Renal cortex interstitium (tissue), 11 donors: ENCODE measurements around the gene SYVN1. TPM values are rescaled to one million over a fixed set of nuclear protein-coding genes. Genes with fewer than 3 reads are reported as not detected.
"Not testable (repeated sequence)": the region's sequence is repeated elsewhere in the genome, so short reads cannot be mapped to it uniquely, and the experiment has no call there.

ENCODE experiments used
- DNase-seq, 11 donors: peaks; one replicate each; pipeline ENCODE4 v3.0.0-alpha.2; 2013; ENCODE audit warnings: low read depth in 9 of 11, low spot score in 4 of 11; ENCODE audit errors: extremely low read depth in 1 of 11
- polyA plus RNA-seq, 3 donors: library from polyadenylated mRNA; unstranded; fragments of 120-200 nt; gene quantifications; one replicate each; pipeline ENCODE4 v1.2.1, GENCODE V29; 2013; ENCODE audit not compliant: insufficient read length in 3 of 3

SYVN1 gene
- polyA plus RNA-seq, 3 donors: 47.9 to 53.6 (median 52.1) TPM

DNA sequence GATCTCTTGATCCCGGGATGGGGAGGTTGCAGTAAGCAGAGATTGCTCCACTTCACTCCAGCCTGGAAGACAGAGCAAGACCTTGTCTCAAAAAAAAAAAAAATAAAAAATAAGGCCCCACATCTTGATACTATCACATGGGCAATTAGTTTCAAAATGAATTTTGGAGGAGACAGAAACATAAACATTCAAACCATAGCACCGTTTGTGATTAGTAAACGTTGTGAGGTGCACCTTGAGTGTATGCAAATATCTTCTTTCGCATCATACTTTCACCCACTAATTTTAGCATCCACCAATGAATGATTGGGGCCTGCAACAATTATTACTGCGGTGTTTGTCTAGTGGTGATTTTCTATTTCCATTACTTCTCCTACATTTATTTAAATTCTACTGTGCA lies 24.7 kb upstream of the SYVN1 start:
- no peak for DNase-seq

DNA sequence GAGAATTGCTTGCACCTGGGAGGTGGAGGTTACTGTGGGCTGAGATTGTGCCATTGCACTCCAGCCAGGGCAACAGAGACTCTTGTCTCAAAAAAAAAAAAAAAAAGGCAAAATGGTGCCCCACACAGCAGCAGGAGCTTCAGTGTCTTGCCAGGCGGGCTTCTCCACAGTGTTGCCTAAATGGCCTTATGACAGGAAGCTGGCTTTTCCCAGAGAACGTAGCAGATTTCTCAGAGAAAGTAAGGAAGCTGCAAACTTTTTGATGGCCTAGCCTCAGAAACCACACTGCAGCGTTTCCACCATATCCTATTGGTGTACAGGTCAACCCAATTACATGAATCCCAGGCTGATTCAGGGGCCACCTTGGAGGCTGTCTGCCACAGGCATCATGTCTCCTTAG lies 23.0 kb upstream of the SYVN1 start:
- no peak for DNase-seq

DNA sequence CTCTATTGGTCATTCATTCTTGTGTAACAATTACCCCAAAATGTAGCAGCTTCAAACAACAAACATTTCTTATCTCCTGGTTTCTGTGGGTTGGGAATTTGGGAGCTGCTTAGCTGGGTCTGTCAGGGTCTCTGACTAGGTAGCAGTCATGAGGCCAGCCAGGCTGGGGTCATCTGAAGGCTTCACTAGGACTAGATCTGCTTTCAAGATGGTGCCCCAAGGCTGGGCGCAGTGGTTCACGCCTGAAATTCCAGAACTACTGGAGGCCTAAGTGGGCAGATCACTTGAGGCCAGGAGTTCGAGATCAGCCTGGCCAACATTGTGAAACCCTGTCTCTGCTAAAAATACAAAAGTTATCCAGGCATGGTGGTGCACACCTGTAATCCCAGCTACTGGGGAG lies 22.6 kb upstream of the SYVN1 start:
- no peak for DNase-seq

DNA sequence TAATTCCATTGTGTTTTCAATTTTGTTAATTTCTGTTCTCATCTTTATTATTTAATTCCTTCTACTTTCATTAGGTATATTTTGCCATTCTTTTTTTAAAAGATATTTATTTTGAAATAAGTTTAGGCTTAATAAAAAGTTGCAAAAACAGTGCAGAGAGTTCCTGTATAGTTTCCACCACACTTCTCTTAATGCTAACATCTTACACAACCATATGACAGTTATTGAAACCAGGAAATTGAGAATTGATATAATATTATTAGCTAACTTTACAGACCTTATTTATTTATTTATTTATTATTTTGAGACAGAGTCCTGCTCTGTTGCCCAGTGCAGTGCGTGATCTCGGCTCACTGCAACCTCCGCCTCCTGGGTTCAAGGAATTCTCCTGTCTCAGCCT lies 21.9 kb upstream of the SYVN1 start:
- DNase-seq: no peak

DNA sequence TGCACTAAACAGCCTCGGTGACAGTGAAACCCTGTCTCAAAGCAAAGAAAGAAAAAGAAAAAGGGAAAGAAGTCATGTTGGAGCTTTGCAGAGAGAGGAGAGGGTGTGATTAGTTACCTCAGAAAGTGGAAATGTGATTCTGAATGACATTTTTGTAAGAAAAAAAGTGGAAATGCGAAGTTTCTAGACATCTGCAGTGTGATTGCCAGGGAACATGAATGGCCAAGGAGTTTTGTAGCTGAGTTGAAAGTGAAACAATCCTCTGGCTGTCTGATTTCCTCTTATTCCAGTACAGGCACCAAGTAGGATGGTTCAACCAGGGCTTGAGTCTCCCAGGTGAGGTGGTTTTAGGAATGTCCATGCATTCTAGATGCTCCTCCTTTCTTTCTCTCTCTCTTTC lies 17.8 kb upstream of the SYVN1 start:
- DNase-seq: no peak

DNA sequence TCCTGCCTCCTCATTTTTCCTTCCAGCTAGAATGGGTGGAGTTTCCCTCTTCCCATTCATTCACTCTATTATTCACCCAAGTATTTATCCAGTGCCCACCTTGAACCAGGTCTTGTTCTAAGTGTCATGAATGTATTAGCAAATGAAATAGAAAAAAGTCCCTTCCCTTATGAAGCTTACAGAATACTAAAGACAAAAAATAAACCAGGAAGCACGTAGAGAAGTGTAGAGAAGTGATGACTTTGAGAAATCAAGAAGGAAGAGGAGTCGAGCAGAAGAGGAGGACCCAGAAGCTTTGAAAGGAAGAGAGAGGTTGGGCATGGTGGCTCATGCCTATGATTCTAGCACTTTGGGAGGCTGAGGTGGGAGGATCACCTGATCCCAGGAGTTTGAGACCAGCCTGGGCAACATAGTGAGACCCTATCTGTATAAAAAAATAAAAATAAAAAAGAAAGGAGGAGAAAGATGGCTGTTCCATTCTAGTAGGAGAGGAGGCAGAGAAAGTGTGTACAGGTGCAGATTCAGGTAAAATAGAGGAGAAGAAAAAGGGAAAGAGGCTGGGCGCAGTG lies 17.1 kb upstream of the SYVN1 start:
- DNase-seq: no peak

DNA sequence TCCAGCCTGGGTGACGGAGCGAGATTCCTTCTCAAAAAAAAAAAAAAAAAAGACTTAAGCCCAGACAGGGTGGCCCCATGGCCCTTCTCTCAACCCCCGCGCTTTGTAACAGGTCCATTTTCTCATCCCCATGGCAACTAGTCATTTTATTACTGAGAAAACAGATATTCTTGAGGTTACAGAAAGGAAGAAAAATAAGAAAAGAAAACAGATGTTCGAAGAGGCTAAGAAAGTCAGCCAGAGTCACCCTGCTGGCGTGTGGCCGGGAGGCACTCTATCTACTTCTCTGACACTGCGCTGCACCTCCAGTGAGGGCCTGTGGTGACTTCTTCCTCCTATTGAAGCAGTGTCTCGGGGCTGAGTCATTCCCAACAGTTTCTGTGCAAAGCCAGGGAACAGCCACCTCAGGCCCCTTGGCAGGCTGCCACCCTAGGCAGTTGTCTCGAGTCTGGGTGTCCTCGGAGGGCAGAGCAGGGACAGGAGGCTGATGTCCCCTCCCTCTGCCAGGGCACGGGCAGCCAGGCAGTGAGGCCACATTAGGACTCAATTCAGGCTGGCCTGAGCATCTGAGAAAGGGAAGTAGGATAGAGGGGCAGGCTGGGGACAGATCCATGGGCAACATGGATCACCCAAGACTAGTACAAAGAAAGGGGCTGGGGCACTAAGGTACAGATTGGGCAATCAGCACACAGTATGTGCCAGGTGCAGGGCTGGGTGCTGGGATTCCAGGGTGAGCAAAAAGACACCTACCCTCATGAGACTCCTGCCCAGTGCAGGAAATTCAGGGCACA lies 16.4 kb upstream of the SYVN1 start:
- DNase-seq: peak in 2 of 11 donors; percentile 35 to 52

DNA sequence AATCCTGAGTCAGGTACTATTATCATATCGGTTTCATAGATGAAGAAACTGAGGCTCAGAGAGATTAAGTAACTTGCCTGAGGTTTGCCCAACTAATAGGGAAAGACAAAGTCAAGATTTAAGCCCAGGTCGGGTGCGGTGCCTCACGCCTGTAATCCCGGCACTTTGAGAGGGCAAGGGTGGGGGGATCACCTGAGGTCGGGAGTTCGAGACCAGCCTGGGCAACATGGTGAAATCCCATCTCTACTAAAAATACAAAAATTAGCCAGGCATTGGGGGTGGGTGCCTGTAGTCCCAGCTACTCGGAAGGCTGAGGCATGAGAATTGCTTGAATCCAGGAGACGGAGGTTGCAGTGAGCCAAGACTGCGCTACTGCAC lies 15.8 kb upstream of the SYVN1 start:
- DNase-seq: not testable (repeated sequence)

DNA sequence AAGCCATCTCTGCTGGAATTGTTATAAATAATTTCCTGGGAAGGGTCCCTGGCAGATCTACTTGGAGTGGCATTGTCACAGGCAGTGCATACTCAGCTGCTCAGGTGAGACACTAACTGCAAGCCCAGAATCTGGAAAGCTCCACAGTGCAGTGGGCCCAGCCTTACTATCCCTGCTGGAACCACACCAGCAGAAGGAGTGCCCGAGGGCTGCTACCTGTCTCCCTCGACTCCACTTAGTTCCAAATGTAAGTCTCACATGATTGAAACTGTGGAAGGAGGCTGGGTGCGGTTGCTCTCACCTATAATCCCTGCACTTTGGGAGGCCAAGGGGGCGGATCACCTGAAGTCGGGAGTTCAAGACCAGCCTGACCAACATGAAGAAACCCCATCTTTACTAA lies 14.3 kb upstream of the SYVN1 start:
- DNase-seq: no peak

DNA sequence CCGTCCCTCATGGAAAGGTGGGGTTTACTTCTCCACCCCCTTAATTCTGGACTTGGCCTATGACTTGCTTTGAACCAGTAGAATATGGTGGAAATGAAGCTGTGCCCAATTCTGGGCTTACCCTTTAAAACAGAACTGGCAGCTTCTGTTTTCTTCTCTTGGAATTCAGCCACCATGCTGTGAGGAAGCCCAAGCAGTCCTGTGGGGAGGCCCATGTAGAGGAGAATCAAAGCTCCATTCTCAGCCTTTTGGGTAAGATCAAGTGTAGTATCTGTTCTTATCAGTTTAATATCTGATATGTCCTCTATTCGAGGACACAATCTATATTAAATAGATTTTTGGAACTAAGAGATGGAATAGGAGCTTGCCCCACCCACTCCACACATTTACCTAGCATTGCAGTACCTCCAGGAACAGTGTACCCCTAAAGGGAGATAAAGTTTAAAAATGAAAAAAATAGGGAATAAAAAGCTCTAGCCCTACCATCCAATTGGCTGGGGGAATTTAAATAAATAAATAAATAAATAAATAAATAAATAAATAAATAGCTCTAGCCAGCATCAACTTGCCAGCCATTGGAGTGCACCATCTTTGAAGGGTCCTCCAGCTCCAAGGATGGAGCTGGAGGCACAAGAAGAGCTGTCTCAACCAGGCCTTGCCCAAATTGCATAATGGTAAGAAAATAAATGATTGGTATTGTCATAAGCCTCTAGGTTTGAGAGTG lies 13.2 kb upstream of the SYVN1 start:
- no peak for DNase-seq

DNA sequence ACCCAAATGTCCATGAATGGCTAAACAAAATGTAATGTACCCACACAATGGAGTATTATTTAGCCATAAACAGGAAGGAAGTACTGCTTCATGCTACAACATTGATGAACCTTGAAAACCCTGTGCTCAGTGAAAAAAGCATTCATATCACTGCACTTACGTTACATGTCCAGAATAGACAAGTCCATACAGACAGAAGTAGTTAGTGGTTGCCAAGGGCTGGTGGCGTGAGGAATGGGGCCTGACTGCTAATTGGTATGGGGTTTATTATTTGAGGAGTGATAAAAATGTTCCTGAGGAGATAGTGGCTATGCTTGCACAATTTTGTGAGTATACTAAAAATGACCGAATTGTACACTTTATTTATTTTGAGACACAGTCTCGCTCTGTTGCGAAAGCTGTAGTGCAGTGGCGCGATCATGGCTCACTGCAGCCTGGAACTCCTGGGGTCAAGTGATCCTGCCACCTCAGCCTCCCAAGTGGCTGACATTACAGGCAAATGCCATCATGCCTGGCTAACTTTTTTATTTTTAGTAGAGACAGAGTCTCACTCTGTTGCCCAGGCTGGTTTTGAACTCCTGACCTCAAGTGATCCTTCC lies 7.7 kb upstream of the SYVN1 start:
- DNase-seq: no peak

DNA sequence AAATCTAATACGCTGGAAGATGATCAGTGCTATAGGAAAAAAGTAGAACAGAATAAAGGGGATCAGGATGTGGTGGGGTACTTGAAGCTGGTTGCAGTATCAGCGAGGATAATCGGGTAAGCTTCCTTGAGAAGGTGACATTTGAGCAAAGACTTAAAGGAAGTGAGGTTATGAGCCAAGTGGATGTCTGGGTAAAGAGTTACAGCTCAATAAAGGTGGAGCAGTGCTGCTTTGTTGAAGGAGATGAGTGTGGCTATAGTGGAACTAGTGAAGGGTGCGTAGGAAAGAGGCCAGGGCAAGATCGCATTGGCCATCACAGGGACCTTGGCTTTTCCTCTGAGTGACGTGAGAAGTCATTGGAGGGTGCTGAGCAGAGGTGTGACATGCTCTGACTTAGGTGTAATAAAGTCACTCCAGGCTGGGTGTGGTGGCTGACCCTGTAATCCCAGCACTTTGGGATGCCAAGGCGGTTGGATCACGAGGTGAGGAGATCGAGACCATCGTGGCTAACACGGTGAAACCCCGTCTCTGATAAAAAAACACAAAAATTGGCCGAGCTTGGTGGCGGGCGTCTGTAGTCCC lies 2.3 kb upstream of the SYVN1 start:
- DNase-seq: no peak

DNA sequence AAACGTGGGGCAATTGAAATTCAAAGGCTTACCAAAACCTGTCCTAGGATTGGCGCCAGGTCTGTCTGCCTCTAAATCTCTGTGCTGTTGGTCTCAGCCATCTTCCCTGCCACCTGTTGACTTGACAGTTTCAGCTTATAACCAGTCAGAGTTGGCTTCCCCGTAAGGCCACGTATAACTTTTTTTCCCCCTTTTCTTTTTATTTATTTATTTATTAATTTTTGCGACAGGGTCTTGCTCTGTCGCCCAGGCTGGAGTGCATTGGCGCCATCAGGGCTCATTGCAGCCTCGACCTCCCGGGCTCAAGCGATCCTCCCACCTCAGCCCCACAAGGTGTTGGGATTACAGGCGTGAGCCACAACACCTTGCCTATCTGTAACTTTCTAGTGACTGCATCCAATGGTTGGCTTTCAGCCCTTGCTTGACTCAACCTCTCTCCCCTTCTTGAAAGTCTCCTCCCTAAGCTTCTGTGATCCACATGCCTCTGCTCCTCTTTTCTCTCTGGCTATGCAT lies 1.4 kb upstream of the SYVN1 start:
- DNase-seq: no peak

DNA sequence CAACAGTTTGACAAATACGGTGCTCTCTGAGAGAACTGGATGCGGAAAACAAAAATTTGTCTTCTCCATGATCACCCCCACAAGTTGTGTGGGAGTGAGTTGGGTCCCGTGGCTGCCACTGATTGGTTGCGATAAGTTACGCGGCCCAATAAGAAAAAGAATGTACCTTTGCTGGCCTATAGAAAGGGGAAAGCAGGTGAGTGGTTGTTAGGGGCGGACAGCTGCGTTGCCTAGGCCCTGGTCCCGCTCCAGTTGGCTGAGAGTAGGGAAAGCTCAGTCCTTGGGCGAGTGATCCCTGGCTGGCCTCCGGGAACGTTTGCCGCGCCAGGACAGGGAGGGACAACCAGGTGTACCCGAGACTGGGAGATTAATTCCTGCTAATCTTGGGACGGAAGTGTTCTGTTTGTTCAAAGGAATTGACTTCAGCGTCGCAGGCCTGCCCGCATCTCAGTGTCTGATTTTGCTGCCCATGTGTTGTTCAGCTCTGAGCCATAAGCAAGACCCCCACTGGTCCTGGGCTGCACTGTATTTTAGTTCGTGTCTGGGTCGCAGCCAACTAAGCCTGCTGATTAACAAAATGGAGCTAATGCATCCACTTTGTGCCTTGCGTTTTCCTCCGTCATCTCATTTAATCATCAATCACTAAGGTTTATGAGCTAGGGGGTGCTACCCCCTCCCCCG lies 773 bp upstream of the SYVN1 start:
- DNase-seq: peak; percentile 82 to 96 (median 92)

DNA sequence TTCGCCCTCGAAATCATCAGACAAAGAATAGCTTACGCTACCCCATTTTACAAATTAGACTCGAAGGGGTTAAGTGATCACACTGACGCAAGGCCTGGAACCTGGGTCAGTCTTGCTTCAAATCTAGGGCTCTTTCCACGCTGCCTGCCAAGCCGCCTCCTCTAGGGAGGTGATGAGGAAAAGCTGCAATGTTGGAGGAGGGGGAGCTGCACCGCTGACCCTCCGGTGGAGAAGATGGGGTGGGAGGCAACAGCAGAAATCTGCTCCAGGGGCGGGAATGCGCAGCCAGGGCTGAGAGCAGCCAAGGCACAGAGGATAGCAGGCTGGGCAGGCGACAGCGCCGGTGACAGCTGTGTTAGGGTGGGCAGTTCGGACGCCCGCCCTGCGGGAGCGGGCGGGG lies 595 bp downstream of the SYVN1 start:
- no peak for DNase-seq

DNA sequence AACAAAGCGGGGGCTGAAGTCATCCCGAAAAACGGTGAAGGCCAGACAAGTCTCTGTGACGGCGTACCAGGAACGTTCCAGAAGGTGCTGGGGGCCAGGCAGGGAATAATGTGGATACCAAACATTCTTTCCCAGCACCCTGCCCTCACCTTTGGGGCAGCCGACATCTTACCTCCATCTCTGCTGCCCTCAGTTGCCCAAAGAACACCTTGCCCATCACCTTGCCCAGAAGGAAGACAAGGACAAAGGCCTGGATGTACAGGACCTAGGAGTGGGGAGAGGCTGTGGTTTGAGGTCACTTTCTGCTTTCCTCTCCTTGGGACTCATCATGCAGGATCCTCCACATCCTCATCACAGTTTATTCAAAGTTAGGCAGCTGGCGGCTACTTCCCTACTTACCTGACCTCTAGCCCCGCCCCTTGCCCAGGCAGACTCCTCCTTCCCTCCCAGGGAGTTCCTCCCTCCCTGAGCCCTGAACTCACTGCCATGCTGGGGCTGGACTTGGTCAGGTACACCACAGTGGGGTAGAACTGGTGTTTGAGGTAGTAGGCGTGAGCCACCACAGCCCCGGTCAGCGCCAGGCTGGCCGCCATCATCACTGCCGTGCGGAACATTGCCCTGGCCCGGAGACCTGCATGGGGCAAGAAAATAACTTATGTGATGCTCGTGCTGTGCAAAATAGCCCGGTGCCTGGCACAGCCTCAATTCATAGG lies 1.2 kb downstream of the SYVN1 start:
- DNase-seq: no peak

DNA sequence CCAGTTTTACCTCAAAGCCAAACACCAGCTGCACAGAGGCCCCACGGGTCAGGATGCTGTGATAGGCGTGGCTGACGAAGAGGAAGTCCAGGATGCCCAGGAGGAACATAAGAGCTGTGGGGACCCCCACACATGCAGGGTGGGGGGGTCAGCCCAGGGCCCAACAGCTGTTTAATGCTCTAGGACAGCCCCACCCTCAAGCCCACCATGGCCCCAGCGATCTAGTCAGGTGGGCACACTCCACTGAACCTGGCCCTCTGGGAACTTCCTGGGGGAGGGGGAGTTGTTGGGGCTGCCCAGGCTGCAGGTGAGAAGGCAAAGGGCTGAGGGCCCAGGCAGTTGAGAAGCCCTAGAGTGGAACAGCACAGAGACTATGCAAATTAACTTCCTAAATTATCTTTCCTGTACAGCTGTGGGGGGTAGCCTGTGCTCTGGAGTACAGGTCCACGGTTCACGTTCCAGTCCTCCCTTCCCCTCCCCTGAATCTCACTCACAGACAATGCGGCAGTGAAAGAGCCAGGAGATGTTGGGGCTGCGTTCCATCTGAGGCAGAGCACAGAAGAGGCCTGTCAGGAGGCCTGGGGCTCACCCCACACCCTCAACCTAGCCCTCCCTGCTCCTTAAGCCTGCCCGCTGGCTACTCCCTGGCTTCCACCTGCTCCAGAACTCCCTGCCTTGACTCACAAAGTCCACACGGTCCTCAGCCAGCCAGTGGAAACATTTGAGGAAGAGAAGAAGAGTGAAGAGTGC lies 1.9 kb downstream of the SYVN1 start:
- no peak for DNase-seq

DNA sequence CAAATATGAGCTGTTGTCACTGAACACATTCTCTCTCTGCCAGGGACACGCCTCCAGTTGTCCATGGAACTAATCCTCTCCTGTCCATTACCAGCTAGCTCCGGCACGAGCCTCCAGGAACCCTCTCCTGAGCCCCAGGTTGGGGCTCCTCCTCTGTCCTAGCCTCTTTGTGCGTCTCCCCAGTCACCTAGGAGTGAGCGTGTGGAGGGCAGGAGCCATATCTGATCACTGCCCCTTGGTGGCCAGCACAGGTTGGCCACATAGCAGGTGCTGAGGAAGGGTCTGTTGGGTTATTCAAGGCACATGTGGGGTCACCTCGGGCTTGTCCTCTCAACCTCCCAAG lies 2.5 kb downstream of the SYVN1 start:
- DNase-seq: no peak
